GM23248 (cell line): ENCODE measurements around the gene VKORC1. TPM values are rescaled to one million over a fixed set of nuclear protein-coding genes. Genes with fewer than 3 reads are reported as not detected.

Source experiments
- DNase-seq: peaks from one replicate; pipeline ENCODE4 v3.0.0-alpha.2; 2015
- H2AFZ ChIP-seq: fragments of 200-600 bp; sonication (generic); 2 replicates; pipeline ENCODE4 v1.6.1; 2016; ENCODE audit warnings: antibody characterized with exemption
- H3F3A ChIP-seq: fragments of 200-600 bp; sonication (generic); 2 replicates; pipeline ENCODE4 v1.6.1; 2016; ENCODE audit warnings: mild to moderate bottlenecking, antibody characterized with exemption, mixed run types; ENCODE audit not compliant: insufficient read depth
- H3K27ac ChIP-seq: fragments of 200-600 bp; sonication (generic); 2 replicates; pipeline ENCODE4 v1.5.1; 2016; ENCODE audit warnings: mild to moderate bottlenecking
- H3K27me3 ChIP-seq: fragments of 200-600 bp; sonication (generic); replicated peaks from 2 replicates; pipeline ENCODE4 v1.6.1; 2016; ENCODE audit warnings: mild to moderate bottlenecking; ENCODE audit not compliant: insufficient read depth
- H3K36me3 ChIP-seq: fragments of 200-600 bp; sonication (generic); 2 replicates; pipeline ENCODE4 v1.6.1; 2016; ENCODE audit warnings: low read depth, mild to moderate bottlenecking
- H3K4me1 ChIP-seq: fragments of 200-600 bp; sonication (generic); 2 replicates; pipeline ENCODE4 v1.6.1; 2016; ENCODE audit warnings: mild to moderate bottlenecking; ENCODE audit not compliant: insufficient read depth
- H3K4me2 ChIP-seq: fragments of 200-600 bp; sonication (generic); one replicate; pipeline ENCODE4 v1.6.1; 2016; ENCODE audit warnings: mild to moderate bottlenecking; ENCODE audit not compliant: unreplicated experiment
- H3K4me3 ChIP-seq: fragments of 200-600 bp; sonication (generic); 2 replicates; pipeline ENCODE4 v1.5.1; 2016; ENCODE audit warnings: mild to moderate bottlenecking
- H3K79me2 ChIP-seq: fragments of 200-600 bp; sonication (generic); 2 replicates; pipeline ENCODE4 v1.6.1; 2016; ENCODE audit warnings: mild to moderate bottlenecking; ENCODE audit not compliant: insufficient read depth
- H3K9ac ChIP-seq: fragments of 200-600 bp; sonication (generic); 2 replicates; pipeline ENCODE4 v1.6.1; 2016; ENCODE audit warnings: mild to moderate bottlenecking
- H3K9me2 ChIP-seq: fragments of 200-600 bp; sonication (generic); 2 replicates; pipeline ENCODE4 v1.6.1; 2016; ENCODE audit warnings: mixed run types, mild to moderate bottlenecking, moderate library complexity; ENCODE audit not compliant: insufficient read depth
- H3K9me3 ChIP-seq: fragments of 200-600 bp; sonication (generic); one replicate; pipeline ENCODE4 v1.6.1; 2017; ENCODE audit warnings: low read depth
- H4K20me1 ChIP-seq: fragments of 200-600 bp; sonication (generic); 2 replicates; pipeline ENCODE4 v1.6.0; 2016; ENCODE audit not compliant: insufficient read depth
- EZH2 ChIP-seq: fragments of 200-600 bp; sonication (generic); IDR thresholded peaks from 2 replicates; pipeline ENCODE4 v1.6.1; 2018; ENCODE audit warnings: antibody characterized with exemption, mild to moderate bottlenecking; ENCODE audit not compliant: insufficient read depth, poor library complexity, severe bottlenecking
- EZH2phosphoT487 ChIP-seq: fragments of 200-600 bp; sonication (generic); IDR thresholded peaks from 2 replicates; pipeline ENCODE4 v1.6.1; 2018; ENCODE audit warnings: antibody characterized with exemption, moderate library complexity, mild to moderate bottlenecking, low read depth; ENCODE audit not compliant: insufficient read depth
- WGBS, 2 experiments: methylation state at CpG; one replicate each; pipeline ENCODE4 v1.1.6; 2015 to 2017; ENCODE audit warnings: low lambda C conversion rate in 2 of 2, low coverage in 1 of 2; ENCODE audit errors: missing lambda C conversion rate in 2 of 2; 5-methylcytosine and 5-hydroxymethylcytosine counted together
- in situ Hi-C: fragments of 300-500 bp; cut with MboI; formaldehyde crosslinking; loops from 2 replicates; pipeline ENCODE4 v1.15.0; 2020
- polyA plus RNA-seq: library from polyadenylated mRNA; unstranded; fragments of >200 nt; fragmentation: Nextera tagmentation; extraction: Ambion mirVana; gene quantifications from 2 replicates; pipeline ENCODE4 v1.2.1, GENCODE V29; 2016
- total RNA-seq: library from RNA; depleted of rRNA; stranded (reverse); fragments of >200 nt; shearing (Covaris generic); gene quantifications from 2 replicates; pipeline ENCODE4 v1.2.3, GENCODE V29; 2014

The VKORC1 gene
- total and polyA plus RNA-seq, 2 experiments from 2014 or later, result 480 to 535 TPM

GRCh38 chr16:31086629-31086906, 8.0 kb downstream of the VKORC1 start:
- no peak for DNase-seq
- 76 to 90% methylated on average over 4 to 6 of the region's 6 CpGs for WGBS, 2 experiments

GRCh38 chr16:31085873-31086628, 8.5 kb downstream of the VKORC1 start:
- Histone ChIP-seq H3K4me2 (no peak overlapping the region), H3K36me3 (peaks cover 6% of the 10 kb centered on the region; the same call in 1 of the 2 replicates), H3K4me1 (peaks cover 10% of the 10 kb centered on the region), H4K20me1 (no peaks in the 10 kb centered on the region), H3K9ac (no peak overlapping the region), H3K4me3 (no peak overlapping the region), H3F3A (peaks cover 4% of the 10 kb centered on the region), H3K27me3 (no peaks in the 10 kb centered on the region), H3K9me2 (no peaks in the 10 kb centered on the region), H3K79me2 (peaks cover 54% of the 10 kb centered on the region), H3K27ac (no peak overlapping the region), H3K9me3 (no peaks in the 10 kb centered on the region), H2AFZ (no peak overlapping the region)
- DNase-seq, result no peak
- in situ Hi-C loops, result no loop called here
- 92% methylated on average over 18 of the region's 18 CpGs for WGBS, 2 experiments
- TF ChIP-seq EZH2phosphoT487 (no peak), EZH2 (no peak)

More at GRCh38 chr16:31086629-31086906, 8.0 kb downstream of the VKORC1 start:
- Histone ChIP-seq H3K4me3 (no peak overlapping the region), H3K36me3 (peaks cover 11% of the 10 kb centered on the region; the same call in 1 of the 2 replicates), H3K9ac (no peak overlapping the region), H3K79me2 (peaks cover 59% of the 10 kb centered on the region), H3K4me2 (no peak overlapping the region), H2AFZ (no peak overlapping the region), H4K20me1 (no peaks in the 10 kb centered on the region), H3F3A (peaks cover 9% of the 10 kb centered on the region), H3K9me2 (no peaks in the 10 kb centered on the region), H3K27ac (no peak overlapping the region), H3K9me3 (no peaks in the 10 kb centered on the region), H3K4me1 (peaks cover 15% of the 10 kb centered on the region), H3K27me3 (no peaks in the 10 kb centered on the region)
- no peak for TF ChIP-seq EZH2phosphoT487
- TF ChIP-seq EZH2, result no peak
- in situ Hi-C loops, result no loop called here

- no peaks in the 10 kb centered on the region for H3F3A ChIP-seq
- WGBS, 2 experiments, result 61 to 66% methylated on average over 8 of the region's 8 CpGs
- no peaks in the 10 kb centered on the region for H3K27me3 ChIP-seq
- no peak overlapping the region for H3K27ac ChIP-seq
- H3K4me2 ChIP-seq, result no peak overlapping the region
- in situ Hi-C loops, result no loop called here
- H3K4me1 ChIP-seq, result peaks cover 3% of the 10 kb centered on the region
- H3K9me2 ChIP-seq, result no peaks in the 10 kb centered on the region
- H3K9me3 ChIP-seq, result no peaks in the 10 kb centered on the region
- no peak overlapping the region for H3K9ac ChIP-seq
- no peaks in the 10 kb centered on the region for H4K20me1 ChIP-seq
- no peak for DNase-seq
- peaks cover 54% of the 10 kb centered on the region for H3K79me2 ChIP-seq
- 0 out of 2 replicates have a peak, but pooled peaks cover 5% of the 10 kb centered on the region for H3K36me3 ChIP-seq
- TF ChIP-seq EZH2phosphoT487, result no peak
- no peak for TF ChIP-seq EZH2
- H3K4me3 ChIP-seq, result no peak overlapping the region
- H2AFZ ChIP-seq, result no peak overlapping the region
Measured at GRCh38 chr16:31085411-31085810, 9.2 kb downstream of the VKORC1 start.

- no peak for DNase-seq
- Histone ChIP-seq H4K20me1 (no peaks in the 10 kb centered on the region), H3K27ac (no peak overlapping the region), H2AFZ (no peak overlapping the region), H3K9me3 (no peaks in the 10 kb centered on the region), H3K4me3 (no peak overlapping the region), H3K79me2 (peaks cover 54% of the 10 kb centered on the region), H3K4me2 (no peak overlapping the region), H3F3A (no peaks in the 10 kb centered on the region), H3K9me2 (no peaks in the 10 kb centered on the region), H3K9ac (no peak overlapping the region), H3K36me3 (0 out of 2 replicates have a peak, but pooled peaks cover 5% of the 10 kb centered on the region), H3K27me3 (no peaks in the 10 kb centered on the region), H3K4me1 (no peaks in the 10 kb centered on the region)
- no peak for TF ChIP-seq EZH2
- no peak for TF ChIP-seq EZH2phosphoT487
- 94 to 95% methylated on average over 15 to 16 of the region's 16 CpGs for WGBS, 2 experiments
- in situ Hi-C loops, result no loop called here
Measured at GRCh38 chr16:31084584-31085302, 9.9 kb downstream of the VKORC1 start.
